Ascending aorta (tissue), 2 donors: ENCODE results near the gene MEIS2. TPM values are rescaled to one million over a fixed set of nuclear protein-coding genes. Genes with fewer than 3 reads are reported as not detected.

ENCODE experiments used
- DNase-seq, 2 donors: peaks; one replicate each; pipeline ENCODE4 v3.0.0-alpha.2; 2019; ENCODE audit warnings: low spot score in 2 of 2
- H3K27ac ChIP-seq, 2 donors: fragments of 200-600 bp; sonication (generic); one replicate each; pipeline ENCODE4 v1.5.1; 2016 to 2017; ENCODE audit warnings: mild to moderate bottlenecking in 1 of 2
- H3K27me3 ChIP-seq: fragments of 200-600 bp; sonication (generic); one replicate; pipeline ENCODE4 v1.5.1; 2017
- H3K36me3 ChIP-seq, 2 donors: fragments of 200-600 bp; sonication (generic); one replicate each; pipeline ENCODE4 v1.5.1; 2016
- H3K4me1 ChIP-seq, 2 donors: fragments of 200-600 bp; sonication (generic); one replicate each; pipeline ENCODE4 v1.5.1; 2016 to 2017; ENCODE audit warnings: mild to moderate bottlenecking in 1 of 2
- H3K4me3 ChIP-seq, 2 donors: fragments of 200-600 bp; sonication (generic); one replicate each; pipeline ENCODE4 v1.5.1; 2016 to 2017; ENCODE audit warnings: mild to moderate bottlenecking in 1 of 2
- H3K9me3 ChIP-seq, 2 donors: fragments of 200-600 bp; sonication (generic); one replicate each; pipeline ENCODE4 v1.5.1; 2016
- CTCF ChIP-seq, 3 experiments: fragments of 200-600 bp in 2 of 3; fragments of 450-650 bp in 1 of 3; sonication (generic) in 2 of 3; IDR thresholded peaks; one replicate each; pipeline ENCODE4 v1.5.1; 2016 to 2019; ENCODE audit warnings: antibody characterized with exemption in 3 of 3, mild to moderate bottlenecking in 1 of 3, moderate library complexity in 1 of 3
- intact Hi-C: fragments of 100-400 bp; cut with DNase I; formaldehyde crosslinking; loops from one replicate; pipeline ENCODE4 v1.15.1; 2023
- total RNA-seq: library from RNA; depleted of rRNA; stranded (reverse); fragments of >200 nt; gene quantifications from one replicate; pipeline ENCODE4 v1.1.0, GENCODE V29; 2016

The MEIS2 gene
- total RNA-seq, 1 donor from 2014 or later, result 11.5 TPM

- no peak for TF ChIP-seq CTCF (IDR thresholded peaks at IDR 0.05)
- no peak overlapping the region for H3K4me3 ChIP-seq
- H3K4me1 ChIP-seq, result no peaks in the 10 kb centered on the region
- no peak overlapping the region for H3K27ac ChIP-seq
- DNase-seq, result no peak
- intact Hi-C loops, result no loop called here
- H3K9me3 ChIP-seq, result peaks cover 0 to under 1% of the 10 kb centered on the region in 2 donors
- no peaks in the 10 kb centered on the region for H3K36me3 ChIP-seq
- no peaks in the 10 kb centered on the region for H3K27me3 ChIP-seq
These were observed 121.7 kb downstream of the MEIS2 start for GRCh38 chr15:36978625-36979024.

GRCh38 chr15:36978126-36978525 is 122.2 kb downstream of the MEIS2 start:
- intact Hi-C loops, result no loop called here
- Histone ChIP-seq H3K4me3 (no peak overlapping the region), H3K27me3 (no peaks in the 10 kb centered on the region), H3K9me3 (no peaks in the 10 kb centered on the region), H3K27ac (no peak overlapping the region), H3K36me3 (no peaks in the 10 kb centered on the region), H3K4me1 (no peaks in the 10 kb centered on the region)
- no peak for DNase-seq
- no peak for TF ChIP-seq CTCF (IDR thresholded peaks at IDR 0.05)

GRCh38 chr15:36977659-36978058 is 122.7 kb downstream of the MEIS2 start:
- no peaks in the 10 kb centered on the region for H3K27me3 ChIP-seq
- no peak for TF ChIP-seq CTCF (IDR thresholded peaks at IDR 0.05)
- H3K4me1 ChIP-seq, result no peaks in the 10 kb centered on the region
- no peak overlapping the region for H3K27ac ChIP-seq
- H3K36me3 ChIP-seq, result no peaks in the 10 kb centered on the region
- intact Hi-C loops, result no loop called here
- no peak overlapping the region for H3K4me3 ChIP-seq
- no peak for DNase-seq
- no peaks in the 10 kb centered on the region for H3K9me3 ChIP-seq

- Histone ChIP-seq H3K36me3 (no peaks in the 10 kb centered on the region), H3K9me3 (no peaks in the 10 kb centered on the region), H3K4me1 (peaks cover 0 to 2% of the 10 kb centered on the region in 2 donors), H3K4me3 (no peak overlapping the region), H3K27me3 (no peaks in the 10 kb centered on the region), H3K27ac (no peak overlapping the region)
- intact Hi-C loops, result no loop called here
- DNase-seq, result no peak
- no peak for TF ChIP-seq CTCF (IDR thresholded peaks at IDR 0.05)
These were observed 127.6 kb downstream of the MEIS2 start for GRCh38 chr15:36972704-36973103.

- Histone ChIP-seq H3K4me3 (no peak overlapping the region), H3K27me3 (no peaks in the 10 kb centered on the region), H3K36me3 (no peaks in the 10 kb centered on the region), H3K27ac (no peak overlapping the region), H3K9me3 (no peaks in the 10 kb centered on the region), H3K4me1 (peaks cover 0 to 2% of the 10 kb centered on the region in 2 donors)
- no peak for DNase-seq
- TF ChIP-seq CTCF (IDR thresholded peaks at IDR 0.05), result no peak
- intact Hi-C loops, result no loop called here
These were observed 129.8 kb downstream of the MEIS2 start for GRCh38 chr15:36970522-36970921.

- intact Hi-C loops, result no loop called here
- no peaks in the 10 kb centered on the region for H3K9me3 ChIP-seq
- H3K27ac ChIP-seq, result no peak overlapping the region
- no peak for DNase-seq
- H3K36me3 ChIP-seq, result no peaks in the 10 kb centered on the region
- H3K27me3 ChIP-seq, result no peaks in the 10 kb centered on the region
- no peak overlapping the region for H3K4me3 ChIP-seq
- no peak for TF ChIP-seq CTCF (IDR thresholded peaks at IDR 0.05)
- peaks cover 0 to 2% of the 10 kb centered on the region in 2 donors for H3K4me1 ChIP-seq
These were observed 132.4 kb downstream of the MEIS2 start for GRCh38 chr15:36967929-36968328.
